Fibroblast of lung (primary cell): Measurements from ENCODE around the gene ADCK1. TPM values are rescaled to one million over a fixed set of nuclear protein-coding genes. Genes with fewer than 3 reads are reported as not detected.

Experiments
- DNase-seq, 2 donors: peaks; one replicate each; pipeline versions ENCODE4 v3.0.0 to v3.0.0-alpha.2; 2010; ENCODE audit warnings: low read depth in 2 of 2
- H2AFZ ChIP-seq: 2 replicates; pipeline ENCODE4 v1.5.1; 2012; ENCODE audit warnings: low read length, control low read depth, inconsistent platforms
- H3K27ac ChIP-seq: 2 replicates; pipeline ENCODE4 v1.5.1; 2011; ENCODE audit warnings: low read length, control low read depth; ENCODE audit not compliant: insufficient read depth
- H3K27me3 ChIP-seq: 2 replicates; pipeline ENCODE4 v1.5.1; 2011; ENCODE audit warnings: mild to moderate bottlenecking, low read length; ENCODE audit not compliant: control insufficient read depth, insufficient read depth
- H3K36me3 ChIP-seq: 2 replicates; pipeline ENCODE4 v1.5.1; 2011; ENCODE audit warnings: low read length; ENCODE audit not compliant: control insufficient read depth, insufficient read depth
- H3K4me1 ChIP-seq: 2 replicates; pipeline ENCODE4 v1.5.1; 2011; ENCODE audit warnings: low read length; ENCODE audit not compliant: control insufficient read depth, insufficient read depth; ENCODE audit errors: extremely low read depth
- H3K4me2 ChIP-seq: 2 replicates; pipeline ENCODE4 v1.5.1; 2011; ENCODE audit warnings: low read length, control low read depth; ENCODE audit not compliant: insufficient read depth; ENCODE audit errors: extremely low read depth
- H3K4me3 ChIP-seq, 4 experiments: fragments of 200-600 bp in 1 of 4; sonication (generic) in 1 of 4; replicated peaks in 1 of 4; 2 replicates each; pipeline ENCODE4 v1.5.1; 2011 to 2016; ENCODE audit warnings: low read length in 4 of 4, low read depth in 3 of 4, mild to moderate bottlenecking in 3 of 4, control low read depth in 2 of 4, inconsistent platforms in 1 of 4, mixed read lengths in 1 of 4; ENCODE audit not compliant: insufficient read depth in 1 of 4; ENCODE audit errors: control extremely low read depth in 1 of 4
- H3K79me2 ChIP-seq: 2 replicates; pipeline ENCODE4 v1.5.1; 2012; ENCODE audit warnings: mild to moderate bottlenecking, low read length, inconsistent platforms; ENCODE audit not compliant: control insufficient read depth, insufficient read depth
- H3K9ac ChIP-seq: 2 replicates; pipeline ENCODE4 v1.5.1; 2011; ENCODE audit warnings: mild to moderate bottlenecking, low read length, control low read depth; ENCODE audit not compliant: insufficient read depth
- H3K9me3 ChIP-seq: 2 replicates; pipeline ENCODE4 v1.5.1; 2012; ENCODE audit warnings: low read depth, low read length; ENCODE audit not compliant: control insufficient read depth, insufficient read depth
- H4K20me1 ChIP-seq: 2 replicates; pipeline ENCODE4 v1.5.1; 2011; ENCODE audit warnings: low read length; ENCODE audit not compliant: control insufficient read depth, insufficient read depth; ENCODE audit errors: extremely low read depth
- CTCF ChIP-seq, 2 donors: IDR thresholded peaks in 1 of 2; conservative IDR thresholded peaks in 1 of 2; 1 replicate in 1 of 2; 2 replicates in 1 of 2; pipeline ENCODE4 v1.5.1; 2011 to 2012; ENCODE audit warnings: low read length in 2 of 2, control low read depth in 1 of 2, inconsistent platforms in 1 of 2, low read depth in 1 of 2, mild to moderate bottlenecking in 1 of 2
- EZH2 ChIP-seq: IDR thresholded peaks from 2 replicates; pipeline ENCODE4 v1.5.1; 2012; ENCODE audit warnings: low read length, control low read depth, mild to moderate bottlenecking; ENCODE audit errors: missing control alignments
- polyA plus RNA-seq, 2 donors: library from polyadenylated mRNA; depleted of rRNA in 1 of 2; stranded (reverse) in 1 of 2; unstranded in 1 of 2; fragments of >200 nt; gene quantifications; 2 replicates each; pipeline ENCODE4 v1.2.1, GENCODE V29; 2011 to 2012; ENCODE audit warnings: missing spikeins in 1 of 2
- total RNA-seq: library from RNA; depleted of rRNA; stranded (reverse); fragments of >200 nt; gene quantifications from 2 replicates; pipeline ENCODE4 v1.2.1, GENCODE V29; 2014

ADCK1 gene
- total and polyA plus RNA-seq, 2 donors (not counting 1 experiment from before 2014, with no cell fraction given) = 4.6 to 4.8 TPM

DNA sequence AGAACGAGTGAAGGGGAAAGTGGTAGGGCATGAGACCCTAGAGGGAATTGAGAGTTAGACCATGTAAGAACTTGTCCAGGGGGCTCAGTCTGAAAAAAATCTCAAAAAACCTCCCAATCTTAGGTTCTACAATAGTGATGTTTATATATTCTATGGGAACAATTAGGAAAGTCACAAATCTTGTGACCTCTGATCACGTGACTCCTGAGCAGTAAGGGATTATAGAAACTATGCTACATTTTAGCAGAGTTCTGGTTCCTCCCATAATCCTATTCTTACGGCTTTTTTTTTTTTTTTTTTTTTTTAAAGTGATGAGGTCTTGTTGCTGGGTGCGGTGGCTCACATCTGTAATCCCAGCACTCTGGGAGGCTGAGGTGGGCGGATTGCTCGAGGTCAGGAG lies 5.8 kb downstream of the ADCK1 start:
- no peaks in the 10 kb centered on the region for H4K20me1 ChIP-seq
- H3K9ac ChIP-seq = no peak overlapping the region
- H3K27ac ChIP-seq = no peak overlapping the region
- TF ChIP-seq CTCF (conservative IDR thresholded peaks at IDR 0.05 in 1 of 2, IDR thresholded peaks at IDR 0.05 in 1 of 2; ENCODE audit: low read depth in 1 of 2, low read length in 2 of 2) (no peak), EZH2 (no peak)
- no peak overlapping the region for H3K4me2 ChIP-seq
- no peaks in the 10 kb centered on the region for H3K9me3 ChIP-seq
- H3K4me3 ChIP-seq = no peak overlapping the region
- no peak for DNase-seq
- no peaks in the 10 kb centered on the region for H3K4me1 ChIP-seq
- no peaks in the 10 kb centered on the region for H3K36me3 ChIP-seq
- H3K27me3 ChIP-seq = no peaks in the 10 kb centered on the region
- no peaks in the 10 kb centered on the region for H3K79me2 ChIP-seq
- H2AFZ ChIP-seq = no peak overlapping the region

DNA sequence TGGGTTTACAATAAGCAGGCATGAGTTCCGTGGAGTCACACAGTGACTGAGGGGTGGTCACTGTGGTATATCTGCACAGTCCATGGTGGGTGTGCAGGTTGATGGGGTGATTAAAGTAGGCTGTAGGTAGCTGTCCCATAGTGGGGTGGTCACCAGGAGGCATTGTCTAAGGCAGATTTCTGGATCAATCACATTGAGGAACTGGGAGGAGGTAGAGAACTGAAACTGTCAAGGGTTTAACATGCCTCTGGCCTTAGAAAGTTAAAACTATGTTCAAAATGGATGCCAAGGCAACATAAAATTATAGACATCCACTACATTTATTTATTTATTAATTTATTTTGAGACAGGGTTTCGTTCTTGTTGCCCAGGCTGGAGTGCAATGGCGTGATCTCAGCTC lies 8.3 kb downstream of the ADCK1 start:
- DNase-seq = no peak
- Histone ChIP-seq H3K4me2 (no peak overlapping the region), H3K79me2 (no peaks in the 10 kb centered on the region), H3K9ac (no peak overlapping the region), H3K9me3 (no peaks in the 10 kb centered on the region), H3K36me3 (no peaks in the 10 kb centered on the region), H4K20me1 (no peaks in the 10 kb centered on the region), H2AFZ (no peak overlapping the region), H3K27ac (no peak overlapping the region), H3K4me3 (no peak overlapping the region), H3K4me1 (no peaks in the 10 kb centered on the region), H3K27me3 (no peaks in the 10 kb centered on the region)
- TF ChIP-seq CTCF (conservative IDR thresholded peaks at IDR 0.05 in 1 of 2, IDR thresholded peaks at IDR 0.05 in 1 of 2; ENCODE audit: low read depth in 1 of 2, low read length in 2 of 2) (no peak), EZH2 (no peak)

- Histone ChIP-seq H3K27me3 (no peaks in the 10 kb centered on the region), H3K4me2 (no peak overlapping the region), H3K36me3 (no peaks in the 10 kb centered on the region), H2AFZ (no peak overlapping the region), H3K9ac (no peak overlapping the region), H3K4me1 (no peaks in the 10 kb centered on the region), H3K4me3 (no peak overlapping the region), H3K79me2 (no peaks in the 10 kb centered on the region), H4K20me1 (no peaks in the 10 kb centered on the region), H3K9me3 (no peaks in the 10 kb centered on the region), H3K27ac (no peak overlapping the region)
- no peak for DNase-seq
- no peak for TF ChIP-seq EZH2
- no peak for TF ChIP-seq CTCF (conservative IDR thresholded peaks at IDR 0.05 in 1 of 2, IDR thresholded peaks at IDR 0.05 in 1 of 2; ENCODE audit: low read depth in 1 of 2, low read length in 2 of 2)
These were observed 9.1 kb downstream of the ADCK1 start for GRCh38 chr14:77809011-77809410.
